Measurements from ENCODE around the gene FEM1C. TPM values are rescaled to one million over a fixed set of nuclear protein-coding genes. Genes with fewer than 3 reads are reported as not detected.

Gene FEM1C
- total RNA-seq, 1 experiment from 2014 or later: 27.5 TPM

DNA sequence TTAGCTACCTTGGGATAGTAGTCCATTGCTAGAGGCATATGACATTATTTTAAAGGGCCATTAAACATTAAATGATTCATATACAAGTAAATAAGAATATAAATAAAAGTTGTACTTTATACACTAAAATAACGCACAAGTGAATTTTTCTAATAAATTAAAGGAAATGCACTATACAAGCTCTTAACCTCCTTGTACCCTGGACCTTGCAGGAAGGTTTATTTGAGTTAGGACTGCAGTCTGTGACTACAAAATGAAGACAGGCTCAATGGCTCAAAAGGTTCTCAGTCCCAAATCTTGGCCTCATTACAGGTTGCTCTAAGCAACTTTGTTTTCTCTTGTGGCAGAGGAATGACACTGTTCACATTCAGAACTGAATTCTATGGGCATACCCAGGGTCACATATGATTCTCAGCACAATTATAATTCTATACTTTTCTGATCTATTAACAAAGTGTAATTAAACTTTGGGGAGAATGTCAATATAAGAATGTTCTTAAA lies 34.4 kb downstream of the FEM1C start:
- ChIA-PET CTCF (no interaction called here), POLR2A (interaction anchor here (1.1 kb wide), 1 partner anchor 10 kb away, joined by 3 read pairs; no protein-coding TSS in a partner anchor), RAD21 (ENCODE audit: low non-redundant PET in 1 of 2, low total read pairs in 2 of 2, uncharacterized antibody in 2 of 2, unreplicated experiment in 2 of 2) (no interaction called here)
- no peak overlapping the region for H2AFZ ChIP-seq (ENCODE audit: low read depth, low read length, poor library complexity, severe bottlenecking)
- no peaks in the 10 kb centered on the region for H3K9me3 ChIP-seq (ENCODE audit: control insufficient read depth in 1 of 2, insufficient read depth in 1 of 2, low read depth in 1 of 2, low read length in 2 of 2)
- no TSS peak for BruUV-seq (replicated peaks)
- no peak overlapping the region for H3K4me2 ChIP-seq (ENCODE audit: low read length)
- ATAC-seq (no peak), DNase-seq (ENCODE audit: low read depth, low spot score) (no peak)
- H3K27ac ChIP-seq (ENCODE audit: low read depth, low read length): no peak overlapping the region
- TF ChIP-seq ZFX (IDR thresholded peaks at IDR 0.05): no peak
- TF ChIP-seq CBX3 (IDR thresholded peaks at IDR 0.05; ENCODE audit: low read depth): no peak
- TF ChIP-seq YY1 (IDR thresholded peaks at IDR 0.05; ENCODE audit: extremely low read depth, insufficient replicate concordance, low read depth, low read length): no peak
- TF ChIP-seq CTCF (IDR thresholded peaks at IDR 0.05 in 2 of 3, conservative IDR thresholded peaks at IDR 0.05 in 1 of 3; ENCODE audit: borderline replicate concordance in 1 of 3, insufficient read depth in 1 of 3, low read depth in 2 of 3, low read length in 2 of 3): no peak
- no peak for TF ChIP-seq POLR2A (IDR thresholded peaks at IDR 0.05; ENCODE audit: borderline replicate concordance, extremely low read depth, insufficient read depth, insufficient read length)
- TF ChIP-seq ELF1 (IDR thresholded peaks at IDR 0.05; ENCODE audit: borderline replicate concordance, low read depth): no peak
- no peak for TF ChIP-seq CEBPB (IDR thresholded peaks at IDR 0.05; ENCODE audit: low read depth)
- TF ChIP-seq RAD21 (IDR thresholded peaks at IDR 0.05; ENCODE audit: low read depth): no peak
- TF ChIP-seq, protein P1, sequence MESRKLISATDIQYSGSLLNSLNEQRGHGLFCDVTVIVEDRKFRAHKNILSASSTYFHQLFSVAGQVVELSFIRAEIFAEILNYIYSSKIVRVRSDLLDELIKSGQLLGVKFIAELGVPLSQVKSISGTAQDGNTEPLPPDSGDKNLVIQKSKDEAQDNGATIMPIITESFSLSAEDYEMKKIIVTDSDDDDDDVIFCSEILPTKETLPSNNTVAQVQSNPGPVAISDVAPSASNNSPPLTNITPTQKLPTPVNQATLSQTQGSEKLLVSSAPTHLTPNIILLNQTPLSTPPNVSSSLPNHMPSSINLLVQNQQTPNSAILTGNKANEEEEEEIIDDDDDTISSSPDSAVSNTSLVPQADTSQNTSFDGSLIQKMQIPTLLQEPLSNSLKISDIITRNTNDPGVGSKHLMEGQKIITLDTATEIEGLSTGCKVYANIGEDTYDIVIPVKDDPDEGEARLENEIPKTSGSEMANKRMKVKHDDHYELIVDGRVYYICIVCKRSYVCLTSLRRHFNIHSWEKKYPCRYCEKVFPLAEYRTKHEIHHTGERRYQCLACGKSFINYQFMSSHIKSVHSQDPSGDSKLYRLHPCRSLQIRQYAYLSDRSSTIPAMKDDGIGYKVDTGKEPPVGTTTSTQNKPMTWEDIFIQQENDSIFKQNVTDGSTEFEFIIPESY (IDR thresholded peaks at IDR 0.05; ENCODE audit: extremely low read depth, insufficient replicate concordance, low read length): no peak
- TF ChIP-seq EGR1 (IDR thresholded peaks at IDR 0.05; ENCODE audit: low read depth): no peak
- TF ChIP-seq ATF3 (IDR thresholded peaks at IDR 0.05): no peak
- TF ChIP-seq EZH2 (IDR thresholded peaks at IDR 0.05): no peak
- no peak for TF ChIP-seq ZNF274 (IDR thresholded peaks at IDR 0.05; ENCODE audit: low read depth, low read length)
- TF ChIP-seq POLR2AphosphoS5 (IDR thresholded peaks at IDR 0.05; ENCODE audit: low read depth, low read length): no peak
- TF ChIP-seq, protein P2, sequence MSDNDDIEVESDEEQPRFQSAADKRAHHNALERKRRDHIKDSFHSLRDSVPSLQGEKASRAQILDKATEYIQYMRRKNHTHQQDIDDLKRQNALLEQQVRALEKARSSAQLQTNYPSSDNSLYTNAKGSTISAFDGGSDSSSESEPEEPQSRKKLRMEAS (IDR thresholded peaks at IDR 0.05): no peak
- no peak for TF ChIP-seq TCF7L2 (IDR thresholded peaks at IDR 0.05; ENCODE audit: borderline replicate concordance, extremely low read depth, insufficient read depth, insufficient read length)
- TF ChIP-seq SIN3A (IDR thresholded peaks at IDR 0.05; ENCODE audit: low read depth): no peak
- TF ChIP-seq, protein P3, sequence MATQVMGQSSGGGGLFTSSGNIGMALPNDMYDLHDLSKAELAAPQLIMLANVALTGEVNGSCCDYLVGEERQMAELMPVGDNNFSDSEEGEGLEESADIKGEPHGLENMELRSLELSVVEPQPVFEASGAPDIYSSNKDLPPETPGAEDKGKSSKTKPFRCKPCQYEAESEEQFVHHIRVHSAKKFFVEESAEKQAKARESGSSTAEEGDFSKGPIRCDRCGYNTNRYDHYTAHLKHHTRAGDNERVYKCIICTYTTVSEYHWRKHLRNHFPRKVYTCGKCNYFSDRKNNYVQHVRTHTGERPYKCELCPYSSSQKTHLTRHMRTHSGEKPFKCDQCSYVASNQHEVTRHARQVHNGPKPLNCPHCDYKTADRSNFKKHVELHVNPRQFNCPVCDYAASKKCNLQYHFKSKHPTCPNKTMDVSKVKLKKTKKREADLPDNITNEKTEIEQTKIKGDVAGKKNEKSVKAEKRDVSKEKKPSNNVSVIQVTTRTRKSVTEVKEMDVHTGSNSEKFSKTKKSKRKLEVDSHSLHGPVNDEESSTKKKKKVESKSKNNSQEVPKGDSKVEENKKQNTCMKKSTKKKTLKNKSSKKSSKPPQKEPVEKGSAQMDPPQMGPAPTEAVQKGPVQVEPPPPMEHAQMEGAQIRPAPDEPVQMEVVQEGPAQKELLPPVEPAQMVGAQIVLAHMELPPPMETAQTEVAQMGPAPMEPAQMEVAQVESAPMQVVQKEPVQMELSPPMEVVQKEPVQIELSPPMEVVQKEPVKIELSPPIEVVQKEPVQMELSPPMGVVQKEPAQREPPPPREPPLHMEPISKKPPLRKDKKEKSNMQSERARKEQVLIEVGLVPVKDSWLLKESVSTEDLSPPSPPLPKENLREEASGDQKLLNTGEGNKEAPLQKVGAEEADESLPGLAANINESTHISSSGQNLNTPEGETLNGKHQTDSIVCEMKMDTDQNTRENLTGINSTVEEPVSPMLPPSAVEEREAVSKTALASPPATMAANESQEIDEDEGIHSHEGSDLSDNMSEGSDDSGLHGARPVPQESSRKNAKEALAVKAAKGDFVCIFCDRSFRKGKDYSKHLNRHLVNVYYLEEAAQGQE (IDR thresholded peaks at IDR 0.05; ENCODE audit: low read depth): no peak
- no peak for TF ChIP-seq FOSL1 (IDR thresholded peaks at IDR 0.05; ENCODE audit: low read depth)
- TF ChIP-seq SP1 (IDR thresholded peaks at IDR 0.05; ENCODE audit: low read depth): no peak
- H3K9ac ChIP-seq (ENCODE audit: low read length): no peak overlapping the region
- no peaks in the 10 kb centered on the region for H3K4me1 ChIP-seq (ENCODE audit: control insufficient read depth in 1 of 2, insufficient read depth in 2 of 2, low read length in 2 of 2)
- H4K20me1 ChIP-seq (ENCODE audit: insufficient read depth): no peaks in the 10 kb centered on the region
- H3K4me3 ChIP-seq (replicated peaks in 1 of 2; ENCODE audit: low read depth in 1 of 2, low read length in 2 of 2): no peak overlapping the region
- no peaks in the 10 kb centered on the region for H3K27me3 ChIP-seq (ENCODE audit: insufficient read depth, low read length)
- no peaks in the 10 kb centered on the region for H3K36me3 ChIP-seq (ENCODE audit: control insufficient read depth in 1 of 2, insufficient read depth in 2 of 2, low read length in 2 of 2)
- intact Hi-C loops (cut with micrococcal nuclease): no loop called here
- no peaks in the 10 kb centered on the region for H3K79me2 ChIP-seq (ENCODE audit: insufficient read depth, low read length)
- peaks cover 4% of the 10 kb centered on the region; the same call in 1 of the 2 replicates for H3K9me2 ChIP-seq (ENCODE audit: insufficient read depth)

All from HCT116 (cell line).